OCI-LY3 (cell line): ENCODE data around the gene AHCYL2.

ENCODE experiments used
- CTCF ChIP-seq: fragments of 200-600, 300-600 bp; sonication (generic); IDR thresholded peaks from 2 replicates; pipeline ENCODE4 v1.5.1; 2014; ENCODE audit warnings: antibody characterized with exemption, low read length, low read depth
- EZH2phosphoT487 ChIP-seq: fragments of 200-600 bp; shearing (Covaris generic); IDR thresholded peaks from 2 replicates; pipeline ENCODE4 v1.6.1; 2018; ENCODE audit warnings: antibody characterized with exemption, mixed run types, low read depth

- TF ChIP-seq CTCF (no peak), EZH2phosphoT487 (no peak)
Measured at GRCh38 chr7:129427526-129428045, 202.8 kb downstream of the AHCYL2 start.
